ENCODE results near the gene SCFD2. TPM values are rescaled to one million over a fixed set of nuclear protein-coding genes. Genes with fewer than 3 reads are reported as not detected.

Gene SCFD2
- total RNA-seq, 1 experiment from 2014 or later: 7.4 TPM

GRCh38 chr4:52877036-52877435 is 488.8 kb downstream of the SCFD2 start:
- BruUV-seq (replicated peaks): no TSS peak
- Histone ChIP-seq H3K4me3 (ENCODE audit: low read depth in 2 of 2, low read length in 2 of 2) (no peak overlapping the region), H3K9me3 (ENCODE audit: control insufficient read depth, insufficient read depth, low read depth, low read length) (no peaks in the 10 kb centered on the region), H3K36me3 (ENCODE audit: control insufficient read depth, insufficient read depth, low read length) (no peaks in the 10 kb centered on the region), H3K4me1 (ENCODE audit: control insufficient read depth, insufficient read depth, low read length) (no peaks in the 10 kb centered on the region), H3K27ac (ENCODE audit: low read length) (no peak overlapping the region), H3K27me3 (ENCODE audit: control insufficient read depth, insufficient read depth, low read length) (no peaks in the 10 kb centered on the region)
- no peak for DNase-seq (ENCODE audit: low read depth, low spot score)
- in situ Hi-C loops (cut with HindIII; ENCODE audit: low pct_unique_long_range_greater_than_20kb, low sequenced_read_pairs) (no loop called here), intact Hi-C loops (cut with micrococcal nuclease; ENCODE audit: unreplicated experiment) (no loop called here)
- POLR2A ChIA-PET: interaction anchor here (0.9 kb wide), 1 partner anchor 66 kb away, joined by 3 read pairs; no protein-coding TSS in a partner anchor
- no peak for TF ChIP-seq SIN3A (IDR thresholded peaks at IDR 0.05; ENCODE audit: borderline replicate concordance, insufficient read depth, low read depth, low read length)
- TF ChIP-seq, protein P1, sequence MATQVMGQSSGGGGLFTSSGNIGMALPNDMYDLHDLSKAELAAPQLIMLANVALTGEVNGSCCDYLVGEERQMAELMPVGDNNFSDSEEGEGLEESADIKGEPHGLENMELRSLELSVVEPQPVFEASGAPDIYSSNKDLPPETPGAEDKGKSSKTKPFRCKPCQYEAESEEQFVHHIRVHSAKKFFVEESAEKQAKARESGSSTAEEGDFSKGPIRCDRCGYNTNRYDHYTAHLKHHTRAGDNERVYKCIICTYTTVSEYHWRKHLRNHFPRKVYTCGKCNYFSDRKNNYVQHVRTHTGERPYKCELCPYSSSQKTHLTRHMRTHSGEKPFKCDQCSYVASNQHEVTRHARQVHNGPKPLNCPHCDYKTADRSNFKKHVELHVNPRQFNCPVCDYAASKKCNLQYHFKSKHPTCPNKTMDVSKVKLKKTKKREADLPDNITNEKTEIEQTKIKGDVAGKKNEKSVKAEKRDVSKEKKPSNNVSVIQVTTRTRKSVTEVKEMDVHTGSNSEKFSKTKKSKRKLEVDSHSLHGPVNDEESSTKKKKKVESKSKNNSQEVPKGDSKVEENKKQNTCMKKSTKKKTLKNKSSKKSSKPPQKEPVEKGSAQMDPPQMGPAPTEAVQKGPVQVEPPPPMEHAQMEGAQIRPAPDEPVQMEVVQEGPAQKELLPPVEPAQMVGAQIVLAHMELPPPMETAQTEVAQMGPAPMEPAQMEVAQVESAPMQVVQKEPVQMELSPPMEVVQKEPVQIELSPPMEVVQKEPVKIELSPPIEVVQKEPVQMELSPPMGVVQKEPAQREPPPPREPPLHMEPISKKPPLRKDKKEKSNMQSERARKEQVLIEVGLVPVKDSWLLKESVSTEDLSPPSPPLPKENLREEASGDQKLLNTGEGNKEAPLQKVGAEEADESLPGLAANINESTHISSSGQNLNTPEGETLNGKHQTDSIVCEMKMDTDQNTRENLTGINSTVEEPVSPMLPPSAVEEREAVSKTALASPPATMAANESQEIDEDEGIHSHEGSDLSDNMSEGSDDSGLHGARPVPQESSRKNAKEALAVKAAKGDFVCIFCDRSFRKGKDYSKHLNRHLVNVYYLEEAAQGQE (IDR thresholded peaks at IDR 0.05; ENCODE audit: insufficient read depth in 1 of 2, low read depth in 2 of 2, low read length in 1 of 2): no peak
- no peak for TF ChIP-seq TCF7L2 (IDR thresholded peaks at IDR 0.05; ENCODE audit: low read depth, low read length)
- TF ChIP-seq, protein P2, sequence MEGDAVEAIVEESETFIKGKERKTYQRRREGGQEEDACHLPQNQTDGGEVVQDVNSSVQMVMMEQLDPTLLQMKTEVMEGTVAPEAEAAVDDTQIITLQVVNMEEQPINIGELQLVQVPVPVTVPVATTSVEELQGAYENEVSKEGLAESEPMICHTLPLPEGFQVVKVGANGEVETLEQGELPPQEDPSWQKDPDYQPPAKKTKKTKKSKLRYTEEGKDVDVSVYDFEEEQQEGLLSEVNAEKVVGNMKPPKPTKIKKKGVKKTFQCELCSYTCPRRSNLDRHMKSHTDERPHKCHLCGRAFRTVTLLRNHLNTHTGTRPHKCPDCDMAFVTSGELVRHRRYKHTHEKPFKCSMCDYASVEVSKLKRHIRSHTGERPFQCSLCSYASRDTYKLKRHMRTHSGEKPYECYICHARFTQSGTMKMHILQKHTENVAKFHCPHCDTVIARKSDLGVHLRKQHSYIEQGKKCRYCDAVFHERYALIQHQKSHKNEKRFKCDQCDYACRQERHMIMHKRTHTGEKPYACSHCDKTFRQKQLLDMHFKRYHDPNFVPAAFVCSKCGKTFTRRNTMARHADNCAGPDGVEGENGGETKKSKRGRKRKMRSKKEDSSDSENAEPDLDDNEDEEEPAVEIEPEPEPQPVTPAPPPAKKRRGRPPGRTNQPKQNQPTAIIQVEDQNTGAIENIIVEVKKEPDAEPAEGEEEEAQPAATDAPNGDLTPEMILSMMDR (IDR thresholded peaks at IDR 0.05): no peak
- no peak for TF ChIP-seq POLR2AphosphoS5 (IDR thresholded peaks at IDR 0.05; ENCODE audit: low read depth, low read length)
- CTCF ChIA-PET: no interaction called here
- no peak for ATAC-seq

- Histone ChIP-seq H3K9me3 (ENCODE audit: control insufficient read depth, insufficient read depth, low read depth, low read length) (no peaks in the 10 kb centered on the region), H3K4me3 (ENCODE audit: low read depth in 2 of 2, low read length in 2 of 2) (no peak overlapping the region), H3K36me3 (ENCODE audit: control insufficient read depth, insufficient read depth, low read length) (no peaks in the 10 kb centered on the region), H3K27me3 (ENCODE audit: control insufficient read depth, insufficient read depth, low read length) (no peaks in the 10 kb centered on the region), H3K27ac (ENCODE audit: low read length) (no peak overlapping the region), H3K4me1 (ENCODE audit: control insufficient read depth, insufficient read depth, low read length) (no peaks in the 10 kb centered on the region)
- no peak for ATAC-seq
- in situ Hi-C loops (cut with HindIII; ENCODE audit: low pct_unique_long_range_greater_than_20kb, low sequenced_read_pairs) (no loop called here), intact Hi-C loops (cut with micrococcal nuclease; ENCODE audit: unreplicated experiment) (no loop called here)
- no peak for DNase-seq (ENCODE audit: low read depth, low spot score)
- ChIA-PET POLR2A (interaction anchor here (0.5 to 0.9 kb wide), 2 partner anchors 67 to 498 kb away, joined by 3 read pairs; no protein-coding TSS in a partner anchor), CTCF (no interaction called here)
- TF ChIP-seq POLR2AphosphoS5 (IDR thresholded peaks at IDR 0.05; ENCODE audit: low read depth, low read length) (no peak), TCF7L2 (IDR thresholded peaks at IDR 0.05; ENCODE audit: low read depth, low read length) (no peak), SIN3A (IDR thresholded peaks at IDR 0.05; ENCODE audit: borderline replicate concordance, insufficient read depth, low read depth, low read length) (no peak)
- TF ChIP-seq, protein P1 (IDR thresholded peaks at IDR 0.05; ENCODE audit: insufficient read depth in 1 of 2, low read depth in 2 of 2, low read length in 1 of 2): no peak
- TF ChIP-seq, protein P2 (IDR thresholded peaks at IDR 0.05): no peak
- BruUV-seq (replicated peaks): no TSS peak
These were observed 489.8 kb downstream of the SCFD2 start for GRCh38 chr4:52876069-52876468.
